Measurements from ENCODE around the gene SIX3. TPM values are rescaled to one million over a fixed set of nuclear protein-coding genes. Genes with fewer than 3 reads are reported as not detected.

Gene SIX3
- total RNA-seq, 4 donors from 2014 or later, result not detected

DNA sequence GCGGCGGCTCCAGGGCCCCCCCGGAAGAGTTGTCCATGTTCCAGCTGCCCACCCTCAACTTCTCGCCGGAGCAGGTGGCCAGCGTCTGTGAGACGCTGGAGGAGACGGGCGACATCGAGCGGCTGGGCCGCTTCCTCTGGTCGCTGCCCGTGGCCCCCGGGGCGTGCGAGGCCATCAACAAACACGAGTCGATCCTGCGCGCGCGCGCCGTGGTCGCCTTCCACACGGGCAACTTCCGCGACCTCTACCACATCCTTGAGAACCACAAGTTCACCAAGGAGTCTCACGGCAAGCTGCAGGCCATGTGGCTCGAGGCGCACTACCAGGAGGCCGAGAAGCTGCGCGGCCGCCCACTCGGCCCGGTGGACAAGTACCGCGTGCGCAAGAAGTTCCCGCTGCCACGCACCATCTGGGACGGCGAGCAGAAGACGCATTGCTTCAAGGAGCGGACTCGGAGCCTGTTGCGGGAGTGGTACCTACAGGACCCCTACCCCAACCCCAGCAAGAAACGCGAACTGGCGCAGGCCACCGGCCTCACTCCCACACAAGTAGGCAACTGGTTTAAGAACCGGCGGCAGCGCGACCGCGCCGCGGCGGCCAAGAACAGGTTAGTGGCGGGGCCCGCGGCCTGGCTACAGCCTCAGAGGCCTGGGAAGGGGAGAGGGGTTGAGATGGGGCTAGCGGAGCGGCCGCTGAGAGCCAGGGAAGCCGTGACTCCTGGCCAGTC is 965 bp downstream of the SIX3 start:
- no peak for TF ChIP-seq POLR2A (IDR thresholded peaks at IDR 0.05)
- TF ChIP-seq, protein P1, sequence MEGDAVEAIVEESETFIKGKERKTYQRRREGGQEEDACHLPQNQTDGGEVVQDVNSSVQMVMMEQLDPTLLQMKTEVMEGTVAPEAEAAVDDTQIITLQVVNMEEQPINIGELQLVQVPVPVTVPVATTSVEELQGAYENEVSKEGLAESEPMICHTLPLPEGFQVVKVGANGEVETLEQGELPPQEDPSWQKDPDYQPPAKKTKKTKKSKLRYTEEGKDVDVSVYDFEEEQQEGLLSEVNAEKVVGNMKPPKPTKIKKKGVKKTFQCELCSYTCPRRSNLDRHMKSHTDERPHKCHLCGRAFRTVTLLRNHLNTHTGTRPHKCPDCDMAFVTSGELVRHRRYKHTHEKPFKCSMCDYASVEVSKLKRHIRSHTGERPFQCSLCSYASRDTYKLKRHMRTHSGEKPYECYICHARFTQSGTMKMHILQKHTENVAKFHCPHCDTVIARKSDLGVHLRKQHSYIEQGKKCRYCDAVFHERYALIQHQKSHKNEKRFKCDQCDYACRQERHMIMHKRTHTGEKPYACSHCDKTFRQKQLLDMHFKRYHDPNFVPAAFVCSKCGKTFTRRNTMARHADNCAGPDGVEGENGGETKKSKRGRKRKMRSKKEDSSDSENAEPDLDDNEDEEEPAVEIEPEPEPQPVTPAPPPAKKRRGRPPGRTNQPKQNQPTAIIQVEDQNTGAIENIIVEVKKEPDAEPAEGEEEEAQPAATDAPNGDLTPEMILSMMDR (IDR thresholded peaks at IDR 0.05 in 4 of 5, conservative IDR thresholded peaks at IDR 0.05 in 1 of 5), result no peak
- H3K36me3 ChIP-seq, result no peaks in the 10 kb centered on the region
- no peak overlapping the region for H3K27ac ChIP-seq
- peak overlapping the region; percentile 3 to 57 (median 38) for H3K4me3 ChIP-seq
- H3K27me3 ChIP-seq, result peaks cover 78 to 84% (median 82%) of the 10 kb centered on the region in 3 donors
- DNase-seq (no peak), ATAC-seq (no peak)
- intact Hi-C loops (cut with DNase I; ENCODE audit: low total_unique reads) (no loop called here), in situ Hi-C loops (cut with MboI; ENCODE audit: low sequenced_read_pairs in 4 of 4) (loop anchor here in 1 of 4 donors (25.0 kb wide), 1 partner anchor 905 kb away; no protein-coding TSS in a partner anchor)
- H3K4me1 ChIP-seq, result peaks cover 8 to 19% of the 10 kb centered on the region in 2 donors
- H3K9me3 ChIP-seq, result no peaks in the 10 kb centered on the region

DNA sequence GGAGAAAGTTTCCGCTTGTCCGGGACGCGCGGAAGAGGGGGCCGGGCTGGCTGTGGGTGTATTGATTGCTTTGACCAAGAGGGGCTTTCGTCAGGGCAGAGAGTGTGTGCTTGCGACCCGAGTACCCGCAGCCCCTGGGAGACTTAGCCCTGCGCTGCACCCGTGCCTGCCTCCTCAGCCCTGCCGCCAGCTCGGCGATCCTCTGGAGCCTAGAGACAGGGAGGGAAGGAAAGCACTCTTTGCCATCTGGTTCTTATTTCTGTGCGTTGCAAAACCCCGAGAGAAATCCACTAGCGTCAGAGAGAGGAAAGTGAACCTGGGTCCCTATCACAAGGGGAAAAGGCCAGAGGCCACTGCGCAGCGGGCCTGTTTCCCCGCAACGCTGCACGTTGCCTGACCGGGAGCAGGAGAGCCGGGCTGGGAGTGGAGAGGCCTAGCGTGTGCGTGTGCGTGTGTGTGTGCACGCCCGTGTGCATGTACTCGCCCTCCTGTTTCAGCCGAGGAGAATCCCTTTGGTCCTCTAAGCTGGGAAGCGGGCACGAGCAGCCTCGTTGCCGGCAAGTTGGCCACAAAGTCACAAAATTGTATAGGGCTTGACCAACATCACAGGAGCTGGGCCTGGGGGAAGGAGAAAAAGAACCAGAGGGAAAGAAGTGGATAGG is 1.7 kb downstream of the SIX3 start:
- Histone ChIP-seq H3K4me3 (peak overlapping the region in 2 of 4 donors; percentile 29 to 57), H3K27me3 (peaks cover 71 to 77% (median 75%) of the 10 kb centered on the region in 3 donors), H3K4me1 (peaks cover 8 to 18% of the 10 kb centered on the region in 2 donors), H3K9me3 (no peaks in the 10 kb centered on the region), H3K27ac (no peak overlapping the region), H3K36me3 (no peaks in the 10 kb centered on the region)
- intact Hi-C loops (cut with DNase I; ENCODE audit: low total_unique reads) (no loop called here), in situ Hi-C loops (cut with MboI; ENCODE audit: low sequenced_read_pairs in 4 of 4) (loop anchor here in 1 of 4 donors (25.0 kb wide), 1 partner anchor 906 kb away; no protein-coding TSS in a partner anchor)
- no peak for ATAC-seq
- no peak for DNase-seq
- TF ChIP-seq, protein P1 (IDR thresholded peaks at IDR 0.05 in 4 of 5, conservative IDR thresholded peaks at IDR 0.05 in 1 of 5), result no peak
- TF ChIP-seq POLR2A (IDR thresholded peaks at IDR 0.05), result no peak

DNA sequence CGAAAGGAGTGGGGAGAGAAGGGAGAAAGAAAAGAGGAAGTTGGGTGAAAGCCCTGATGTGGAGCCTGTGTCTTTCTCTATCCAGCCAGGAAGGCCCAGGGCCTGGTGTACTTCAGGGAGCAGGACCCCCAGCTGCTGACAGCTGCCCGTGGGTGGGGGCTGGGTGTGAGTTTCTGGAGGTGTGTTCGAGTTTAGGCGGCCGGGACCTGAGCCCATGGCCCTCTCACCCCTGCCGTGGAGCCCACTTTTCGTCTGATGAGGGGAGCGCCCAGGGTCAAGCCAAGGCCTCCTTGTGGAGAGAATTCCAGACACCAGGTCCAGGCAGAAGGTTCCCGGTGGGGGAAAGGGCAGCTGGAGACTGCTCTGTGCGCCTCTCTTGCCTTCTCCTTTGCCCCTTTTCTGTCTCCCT is 2.2 kb downstream of the SIX3 start:
- Histone ChIP-seq H3K9me3 (no peaks in the 10 kb centered on the region), H3K4me1 (peaks cover 4 to 12% of the 10 kb centered on the region in 2 donors), H3K27me3 (peaks cover 66 to 72% (median 69%) of the 10 kb centered on the region in 3 donors), H3K4me3 (no peak overlapping the region), H3K36me3 (no peaks in the 10 kb centered on the region), H3K27ac (no peak overlapping the region)
- in situ Hi-C loops (cut with MboI; ENCODE audit: low sequenced_read_pairs in 4 of 4), result loop anchor here in 1 of 4 donors (25.0 kb wide), 1 partner anchor 906 kb away; no protein-coding TSS in a partner anchor
- ATAC-seq, result no peak
- no peak for TF ChIP-seq POLR2A (IDR thresholded peaks at IDR 0.05)
- TF ChIP-seq, protein P1 (IDR thresholded peaks at IDR 0.05 in 4 of 5, conservative IDR thresholded peaks at IDR 0.05 in 1 of 5), result no peak
- intact Hi-C loops (cut with DNase I; ENCODE audit: low total_unique reads), result no loop called here
- DNase-seq, result no peak

DNA sequence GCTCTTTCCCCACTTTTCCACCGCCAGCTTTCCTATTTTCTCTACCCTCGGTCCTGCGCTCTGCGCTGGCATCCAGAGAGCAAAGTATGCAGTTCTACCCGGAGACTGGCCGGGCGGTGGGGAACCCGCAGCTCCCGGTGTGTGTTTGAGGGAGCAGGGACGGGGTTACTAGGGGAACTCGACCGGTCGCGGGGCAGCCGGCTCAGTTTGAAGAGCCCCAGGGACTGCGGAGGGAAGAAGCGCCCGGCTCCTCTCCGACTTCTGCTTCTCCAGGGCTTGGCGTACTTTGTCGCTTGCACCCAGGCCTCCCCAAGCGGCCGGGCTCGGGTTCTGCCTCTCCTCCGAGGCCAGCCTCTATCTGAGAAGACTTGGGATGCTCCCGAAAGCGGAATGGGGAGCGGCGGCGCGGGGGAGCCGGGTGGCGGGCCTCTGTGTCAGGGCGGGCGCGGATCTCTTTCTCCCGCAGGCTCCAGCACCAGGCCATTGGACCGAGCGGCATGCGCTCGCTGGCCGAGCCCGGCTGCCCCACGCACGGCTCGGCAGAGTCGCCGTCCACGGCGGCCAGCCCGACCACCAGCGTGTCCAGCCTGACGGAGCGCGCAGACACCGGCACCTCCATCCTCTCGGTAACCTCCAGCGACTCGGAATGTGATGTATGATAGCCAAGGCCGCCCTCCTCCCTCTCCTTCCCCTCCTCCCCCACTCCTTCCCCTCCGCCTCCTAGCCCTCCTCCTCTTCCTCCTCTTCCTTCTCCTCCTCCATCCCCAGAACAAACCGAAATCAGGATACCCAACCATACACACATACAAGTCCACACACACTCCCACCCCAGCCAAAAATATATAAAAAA is 2.8 kb downstream of the SIX3 start:
- H3K9me3 ChIP-seq, result no peaks in the 10 kb centered on the region
- intact Hi-C loops (cut with DNase I; ENCODE audit: low total_unique reads) (no loop called here), in situ Hi-C loops (cut with MboI; ENCODE audit: low sequenced_read_pairs in 4 of 4) (loop anchor here in 1 of 4 donors (25.0 kb wide), 1 partner anchor 907 kb away; no protein-coding TSS in a partner anchor)
- no peak for TF ChIP-seq POLR2A (IDR thresholded peaks at IDR 0.05)
- TF ChIP-seq, protein P1 (IDR thresholded peaks at IDR 0.05 in 4 of 5, conservative IDR thresholded peaks at IDR 0.05 in 1 of 5), result no peak
- peaks cover 61 to 65% (median 64%) of the 10 kb centered on the region in 3 donors for H3K27me3 ChIP-seq
- peak overlapping the region in 2 of 4 donors; percentile 11 to 28 for H3K4me3 ChIP-seq
- DNase-seq, result no peak
- no peak overlapping the region for H3K27ac ChIP-seq
- H3K4me1 ChIP-seq, result peaks cover 0 to 7% of the 10 kb centered on the region in 2 donors
- ATAC-seq, result no peak
- no peaks in the 10 kb centered on the region for H3K36me3 ChIP-seq
